HG03045 (cell line): ENCODE results near the gene RAB34.

Experiments used
- ATAC-seq: cut with Tn5 transposase; IDR thresholded peaks from one replicate; pipeline ENCODE4 v1.9.1; 2021; ENCODE audit warnings: mild to moderate bottlenecking, moderate library complexity; ENCODE audit not compliant: unreplicated experiment

RAB34 gene

GRCh38 chr17:28688481-28688880 is 29.2 kb downstream of the RAB34 start:
- no peak for ATAC-seq

DNA sequence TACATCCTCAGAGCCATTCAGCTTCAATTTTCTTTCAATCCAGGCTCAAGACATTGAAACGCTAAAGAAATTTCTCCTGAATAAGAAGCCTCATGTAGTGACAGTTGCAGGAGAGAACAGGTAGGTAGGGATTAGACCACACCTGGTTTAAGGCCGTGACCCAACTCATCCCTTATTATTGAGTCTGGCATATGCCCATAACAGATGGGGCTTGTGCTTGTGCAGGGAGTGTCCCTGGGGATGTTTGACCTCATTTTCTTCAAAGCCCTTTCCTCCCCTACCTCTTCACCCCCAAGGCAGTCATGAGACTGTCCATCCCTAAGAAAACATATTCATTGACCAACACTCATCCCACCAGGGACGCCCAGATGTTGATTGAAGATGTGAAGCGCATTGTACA is 31.4 kb downstream of the RAB34 start:
- no peak for ATAC-seq

GRCh38 chr17:28685366-28685765 is 32.3 kb downstream of the RAB34 start:
- no peak for ATAC-seq

DNA sequence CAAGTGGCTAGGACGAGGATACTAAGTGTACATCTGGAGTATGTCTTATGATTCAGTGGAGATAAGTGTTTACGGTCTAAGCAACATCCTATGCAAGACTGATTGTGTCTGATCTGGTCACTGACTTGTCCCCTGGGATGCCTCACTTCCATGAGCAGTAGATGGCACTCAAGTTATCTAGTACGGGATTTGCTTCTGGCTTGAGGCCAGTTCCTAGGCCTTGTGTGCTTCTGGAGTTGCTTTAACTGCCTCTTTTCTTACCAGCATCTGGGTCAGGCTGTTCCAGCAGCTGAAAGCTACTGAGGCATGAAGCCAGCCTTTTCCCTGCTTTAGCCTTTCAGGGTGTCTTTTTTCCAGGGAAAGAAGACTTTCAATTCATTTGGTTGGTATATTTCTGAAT is 32.7 kb downstream of the RAB34 start:
- no peak for ATAC-seq

DNA sequence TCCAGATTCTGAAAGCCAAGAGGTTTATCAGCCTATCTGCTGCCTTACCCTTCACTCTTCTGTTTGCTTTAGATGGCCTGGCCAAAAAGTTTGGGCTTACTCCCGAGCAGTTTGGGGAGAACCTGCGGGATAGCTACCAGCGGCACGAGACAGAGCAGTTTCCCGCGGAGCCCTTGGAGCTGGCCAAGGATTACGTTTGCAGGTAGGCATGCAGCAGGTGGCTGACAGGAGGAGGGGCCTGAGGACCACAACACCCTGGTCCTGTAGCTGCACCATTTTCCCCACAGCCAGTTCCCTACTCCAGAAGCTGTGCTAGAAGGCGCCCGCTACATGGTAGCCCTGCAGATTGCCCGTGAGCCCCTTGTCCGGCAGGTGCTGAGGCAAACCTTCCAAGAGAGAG is 35.0 kb downstream of the RAB34 start:
- ATAC-seq: no peak

- ATAC-seq: no peak
Observed at GRCh38 chr17:28675980-28676379, 41.7 kb downstream of the RAB34 start.

- no peak for ATAC-seq
Observed at GRCh38 chr17:28675490-28675889, 42.2 kb downstream of the RAB34 start.

GRCh38 chr17:28669918-28670317 is 47.8 kb downstream of the RAB34 start:
- no peak for ATAC-seq

- ATAC-seq: no peak
Observed at GRCh38 chr17:28667870-28668269, 49.8 kb downstream of the RAB34 start.

DNA sequence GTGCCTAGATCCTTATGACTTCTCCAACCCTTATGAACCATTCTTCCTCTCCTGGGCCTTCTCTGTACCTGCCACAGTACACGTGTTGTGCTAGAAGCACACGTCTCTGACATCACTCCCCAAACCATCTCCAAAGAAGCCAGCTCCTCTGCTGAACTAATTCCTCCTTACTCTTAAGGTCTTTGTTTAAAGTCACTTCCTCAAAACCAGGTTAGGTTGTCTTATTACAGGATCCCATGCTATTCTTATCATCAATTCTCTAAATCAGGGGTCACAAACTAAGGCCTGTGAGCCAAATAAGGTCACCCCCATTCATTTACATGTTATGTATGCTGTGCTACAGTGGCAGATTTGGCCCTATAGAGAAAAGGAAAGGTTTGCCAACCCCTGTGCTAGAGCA is 51.7 kb downstream of the RAB34 start:
- no peak for ATAC-seq
